ENCODE results near the gene MRPL55. TPM values are rescaled to one million over a fixed set of nuclear protein-coding genes. Genes with fewer than 3 reads are reported as not detected.
"Not testable (repeated sequence)": the region's sequence is repeated elsewhere in the genome, so short reads cannot be mapped to it uniquely, and the experiment has no call there.

MRPL55 gene
- polyA plus RNA-seq, 1 donor (not counting 4 experiments of a cell fraction or from before 2014, with no cell fraction given) = 28.4 TPM

DNA sequence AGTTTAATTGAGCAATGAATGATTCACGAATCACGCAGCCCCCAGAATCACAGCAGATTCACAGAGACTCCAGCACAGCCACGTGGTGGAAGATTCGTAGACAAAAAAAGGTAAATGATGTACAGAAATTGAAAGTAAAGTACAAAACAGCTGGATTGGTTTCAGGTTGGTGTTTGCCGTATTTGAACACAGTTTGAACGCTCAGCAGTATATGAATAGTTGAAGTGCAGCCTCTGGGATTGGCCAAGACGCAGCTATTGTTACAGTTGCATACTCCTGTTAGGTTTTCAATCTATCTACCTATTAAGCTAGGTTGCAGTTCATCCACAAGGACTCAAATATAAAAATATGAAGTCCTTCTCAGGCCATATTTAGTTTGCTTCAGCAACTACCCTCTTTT is 3.1 kb upstream of the MRPL55 start:
- no peak overlapping the region for H3K27ac ChIP-seq (ENCODE audit: control insufficient read depth, insufficient read depth, low read length)
- DNase-seq (ENCODE audit: low read depth, low spot score) (no peak), FAIRE-seq (no peak)
- dilution Hi-C loops (cut with MboI; ENCODE audit: extremely low pct_ligation_motif_present, low sequenced_read_pairs) = no loop called here
- no peak for TF ChIP-seq EZH2 (IDR thresholded peaks at IDR 0.05; ENCODE audit: low read length)
- TF ChIP-seq, protein P1, sequence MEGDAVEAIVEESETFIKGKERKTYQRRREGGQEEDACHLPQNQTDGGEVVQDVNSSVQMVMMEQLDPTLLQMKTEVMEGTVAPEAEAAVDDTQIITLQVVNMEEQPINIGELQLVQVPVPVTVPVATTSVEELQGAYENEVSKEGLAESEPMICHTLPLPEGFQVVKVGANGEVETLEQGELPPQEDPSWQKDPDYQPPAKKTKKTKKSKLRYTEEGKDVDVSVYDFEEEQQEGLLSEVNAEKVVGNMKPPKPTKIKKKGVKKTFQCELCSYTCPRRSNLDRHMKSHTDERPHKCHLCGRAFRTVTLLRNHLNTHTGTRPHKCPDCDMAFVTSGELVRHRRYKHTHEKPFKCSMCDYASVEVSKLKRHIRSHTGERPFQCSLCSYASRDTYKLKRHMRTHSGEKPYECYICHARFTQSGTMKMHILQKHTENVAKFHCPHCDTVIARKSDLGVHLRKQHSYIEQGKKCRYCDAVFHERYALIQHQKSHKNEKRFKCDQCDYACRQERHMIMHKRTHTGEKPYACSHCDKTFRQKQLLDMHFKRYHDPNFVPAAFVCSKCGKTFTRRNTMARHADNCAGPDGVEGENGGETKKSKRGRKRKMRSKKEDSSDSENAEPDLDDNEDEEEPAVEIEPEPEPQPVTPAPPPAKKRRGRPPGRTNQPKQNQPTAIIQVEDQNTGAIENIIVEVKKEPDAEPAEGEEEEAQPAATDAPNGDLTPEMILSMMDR (optimal IDR thresholded peaks at IDR 0.05 in 1 of 3, IDR thresholded peaks at IDR 0.05 in 1 of 3, conservative IDR thresholded peaks at IDR 0.05 in 1 of 3; ENCODE audit: extremely low read depth in 1 of 3, insufficient read depth in 2 of 3, low read length in 3 of 3) = no peak
- H3K4me1 ChIP-seq (ENCODE audit: control insufficient read depth, extremely low read depth, insufficient read depth, low read length) = peaks cover 12% of the 10 kb centered on the region
- no peak overlapping the region for H3K9ac ChIP-seq (ENCODE audit: control insufficient read depth, extremely low read depth, insufficient read depth, low read length)
- H4K20me1 ChIP-seq (ENCODE audit: control insufficient read depth, extremely low read depth, insufficient read depth, low read length) = no peaks in the 10 kb centered on the region
- H3K79me2 ChIP-seq (ENCODE audit: control insufficient read depth, insufficient read depth, low read length) = peaks cover 17% of the 10 kb centered on the region
- H3K9me1 ChIP-seq (ENCODE audit: control insufficient read depth, extremely low read depth, insufficient read depth, low read length) = no peaks in the 10 kb centered on the region
- no peak overlapping the region for H3K4me3 ChIP-seq (ENCODE audit: control insufficient read depth in 2 of 3, extremely low read depth in 1 of 3, insufficient read depth in 2 of 3, low read depth in 1 of 3, low read length in 3 of 3)
- peaks cover 3 to 5% of the 10 kb centered on the region in 2 experiments for H3K36me3 ChIP-seq (ENCODE audit: control insufficient read depth in 2 of 2, extremely low read depth in 1 of 2, insufficient read depth in 2 of 2, low read length in 2 of 2)
- no peak overlapping the region for H2AFZ ChIP-seq (ENCODE audit: control insufficient read depth, low read length)
- H3K4me2 ChIP-seq (ENCODE audit: control insufficient read depth, extremely low read depth, insufficient read depth, low read depth, low read length) = no peak overlapping the region
- no peaks in the 10 kb centered on the region for H3K9me3 ChIP-seq (ENCODE audit: control insufficient read depth, low read depth, low read length)
- no peaks in the 10 kb centered on the region for H3K27me3 ChIP-seq (ENCODE audit: control insufficient read depth, extremely low read depth, insufficient read depth, low read length)

DNA sequence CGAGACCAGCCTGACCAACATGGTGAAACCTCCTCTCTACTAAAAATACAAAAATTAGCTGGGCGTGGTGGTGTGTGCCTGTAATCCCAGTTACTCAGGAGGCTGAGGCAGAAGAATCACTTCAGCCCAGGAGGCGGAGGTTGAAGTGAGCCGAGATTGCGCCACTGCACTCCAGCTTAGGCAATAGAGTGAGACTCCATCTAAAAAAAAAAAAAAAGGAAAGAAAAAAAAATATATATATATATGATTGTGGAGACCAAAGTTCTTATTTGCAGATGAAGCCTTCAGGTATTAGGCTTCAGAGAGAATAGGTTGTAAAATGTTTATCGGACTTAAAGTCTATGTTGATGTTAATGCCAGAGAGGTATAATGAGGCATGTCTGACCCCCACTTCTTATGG is 2.2 kb upstream of the MRPL55 start:
- dilution Hi-C loops (cut with MboI; ENCODE audit: extremely low pct_ligation_motif_present, low sequenced_read_pairs); DNase-seq (ENCODE audit: low read depth, low spot score); H3K36me3 ChIP-seq (ENCODE audit: control insufficient read depth in 2 of 2, extremely low read depth in 1 of 2, insufficient read depth in 2 of 2, low read length in 2 of 2); H4K20me1 ChIP-seq (ENCODE audit: control insufficient read depth, extremely low read depth, insufficient read depth, low read length); FAIRE-seq; H3K9me3 ChIP-seq (ENCODE audit: control insufficient read depth, low read depth, low read length); H2AFZ ChIP-seq (ENCODE audit: control insufficient read depth, low read length); H3K4me3 ChIP-seq (ENCODE audit: control insufficient read depth in 2 of 3, extremely low read depth in 1 of 3, insufficient read depth in 2 of 3, low read depth in 1 of 3, low read length in 3 of 3); H3K9ac ChIP-seq (ENCODE audit: control insufficient read depth, extremely low read depth, insufficient read depth, low read length); H3K4me2 ChIP-seq (ENCODE audit: control insufficient read depth, extremely low read depth, insufficient read depth, low read depth, low read length); H3K27ac ChIP-seq (ENCODE audit: control insufficient read depth, insufficient read depth, low read length); H3K27me3 ChIP-seq (ENCODE audit: control insufficient read depth, extremely low read depth, insufficient read depth, low read length); H3K9me1 ChIP-seq (ENCODE audit: control insufficient read depth, extremely low read depth, insufficient read depth, low read length): not testable (repeated sequence)
- Histone ChIP-seq H3K4me1 (ENCODE audit: control insufficient read depth, extremely low read depth, insufficient read depth, low read length) (peaks cover 12% of the 10 kb centered on the region), H3K79me2 (ENCODE audit: control insufficient read depth, insufficient read depth, low read length) (peaks cover 17% of the 10 kb centered on the region)

DNA sequence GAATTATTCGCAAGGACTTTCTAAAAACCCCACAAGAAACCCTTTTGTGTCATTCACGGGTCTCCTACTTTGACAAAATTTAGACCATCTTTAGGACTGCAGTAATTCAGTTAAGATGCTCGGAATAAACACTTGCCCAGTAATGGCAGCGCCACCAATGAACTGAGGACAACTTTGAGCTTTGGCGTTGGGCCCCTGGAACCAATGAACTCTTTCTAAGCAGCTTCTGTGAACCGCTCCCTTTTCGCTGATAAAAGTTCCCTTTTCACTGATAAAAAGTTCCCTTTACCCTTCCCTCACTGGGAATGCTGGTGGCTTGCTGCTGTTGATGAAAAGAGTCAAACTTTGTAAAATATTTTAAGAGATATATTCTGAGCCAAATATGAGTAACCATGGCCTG is 1.5 kb upstream of the MRPL55 start:
- H3K4me3 ChIP-seq (ENCODE audit: control insufficient read depth in 2 of 3, extremely low read depth in 1 of 3, insufficient read depth in 2 of 3, low read depth in 1 of 3, low read length in 3 of 3) = no peak overlapping the region

More for the DNA sequence above, 1.5 kb upstream of the MRPL55 start:
- no peak overlapping the region for H2AFZ ChIP-seq (ENCODE audit: control insufficient read depth, low read length)
- H3K36me3 ChIP-seq (ENCODE audit: control insufficient read depth in 2 of 2, extremely low read depth in 1 of 2, insufficient read depth in 2 of 2, low read length in 2 of 2) = peaks cover 3 to 14% of the 10 kb centered on the region in 2 experiments
- no peaks in the 10 kb centered on the region for H4K20me1 ChIP-seq (ENCODE audit: control insufficient read depth, extremely low read depth, insufficient read depth, low read length)
- H3K9me1 ChIP-seq (ENCODE audit: control insufficient read depth, extremely low read depth, insufficient read depth, low read length) = no peaks in the 10 kb centered on the region
- dilution Hi-C loops (cut with MboI; ENCODE audit: extremely low pct_ligation_motif_present, low sequenced_read_pairs) = no loop called here
- no peak overlapping the region for H3K27ac ChIP-seq (ENCODE audit: control insufficient read depth, insufficient read depth, low read length)
- peaks cover 12% of the 10 kb centered on the region for H3K4me1 ChIP-seq (ENCODE audit: control insufficient read depth, extremely low read depth, insufficient read depth, low read length)
- H3K79me2 ChIP-seq (ENCODE audit: control insufficient read depth, insufficient read depth, low read length) = peaks cover 17% of the 10 kb centered on the region
- no peak overlapping the region for H3K4me2 ChIP-seq (ENCODE audit: control insufficient read depth, extremely low read depth, insufficient read depth, low read depth, low read length)
- TF ChIP-seq, protein P1 (optimal IDR thresholded peaks at IDR 0.05 in 1 of 3, IDR thresholded peaks at IDR 0.05 in 1 of 3, conservative IDR thresholded peaks at IDR 0.05 in 1 of 3; ENCODE audit: extremely low read depth in 1 of 3, insufficient read depth in 2 of 3, low read length in 3 of 3) = no peak
- TF ChIP-seq EZH2 (IDR thresholded peaks at IDR 0.05; ENCODE audit: low read length) = no peak
- DNase-seq (ENCODE audit: low read depth, low spot score) (no peak), FAIRE-seq (no peak)
- H3K27me3 ChIP-seq (ENCODE audit: control insufficient read depth, extremely low read depth, insufficient read depth, low read length) = no peaks in the 10 kb centered on the region
- no peak overlapping the region for H3K9ac ChIP-seq (ENCODE audit: control insufficient read depth, extremely low read depth, insufficient read depth, low read length)
- H3K9me3 ChIP-seq (ENCODE audit: control insufficient read depth, low read depth, low read length) = no peaks in the 10 kb centered on the region

All from keratinocyte (primary cell).